Measurements from ENCODE around the gene RHOD.

RHOD gene

GRCh38 chr11:67023957-67024353, 32.7 kb upstream of the RHOD start:
- H3K9me3 ChIP-seq (ENCODE audit: low read length) = no peaks in the 10 kb centered on the region
- peak overlapping the region in 1 of 2 donors; percentile 26 for H3K4me3 ChIP-seq (ENCODE audit: low read depth in 1 of 2, low read length in 2 of 2)
- H3K36me3 ChIP-seq (ENCODE audit: insufficient read depth, low read length) = no peaks in the 10 kb centered on the region
- no peak overlapping the region for H3K9ac ChIP-seq (ENCODE audit: low read length)
- peaks cover 10% of the 10 kb centered on the region for H3K4me1 ChIP-seq (ENCODE audit: insufficient read depth, low read length)
- H3K27ac ChIP-seq (ENCODE audit: low read depth, low read length) = no peak overlapping the region
- H3K27me3 ChIP-seq (ENCODE audit: control insufficient read depth in 1 of 2, insufficient read depth in 2 of 2, low read length in 2 of 2) = peaks cover 6 to 29% of the 10 kb centered on the region in 2 donors

- Histone ChIP-seq H3K9me3 (ENCODE audit: low read length) (no peaks in the 10 kb centered on the region), H3K27ac (ENCODE audit: low read depth, low read length) (no peak overlapping the region), H3K9ac (ENCODE audit: low read length) (no peak overlapping the region), H3K4me1 (ENCODE audit: insufficient read depth, low read length) (peaks cover 10% of the 10 kb centered on the region), H3K27me3 (ENCODE audit: control insufficient read depth in 1 of 2, insufficient read depth in 2 of 2, low read length in 2 of 2) (peaks cover 6 to 29% of the 10 kb centered on the region in 2 donors), H3K36me3 (ENCODE audit: insufficient read depth, low read length) (no peaks in the 10 kb centered on the region), H3K4me3 (ENCODE audit: low read depth in 1 of 2, low read length in 2 of 2) (no peak overlapping the region)
Observed at GRCh38 chr11:67024410-67024809, 32.2 kb upstream of the RHOD start.

- peaks cover 6 to 29% of the 10 kb centered on the region in 2 donors for H3K27me3 ChIP-seq (ENCODE audit: control insufficient read depth in 1 of 2, insufficient read depth in 2 of 2, low read length in 2 of 2)
- H3K9me3 ChIP-seq (ENCODE audit: low read length) = no peaks in the 10 kb centered on the region
- no peak overlapping the region for H3K27ac ChIP-seq (ENCODE audit: low read depth, low read length)
- no peak overlapping the region for H3K4me3 ChIP-seq (ENCODE audit: low read depth in 1 of 2, low read length in 2 of 2)
- peaks cover 10% of the 10 kb centered on the region for H3K4me1 ChIP-seq (ENCODE audit: insufficient read depth, low read length)
- no peak overlapping the region for H3K9ac ChIP-seq (ENCODE audit: low read length)
- H3K36me3 ChIP-seq (ENCODE audit: insufficient read depth, low read length) = no peaks in the 10 kb centered on the region
Observed at GRCh38 chr11:67024966-67025365, 31.7 kb upstream of the RHOD start.

GRCh38 chr11:67025750-67026149, 30.9 kb upstream of the RHOD start:
- Histone ChIP-seq H3K4me1 (ENCODE audit: insufficient read depth, low read length) (peaks cover 10% of the 10 kb centered on the region), H3K9me3 (ENCODE audit: low read length) (no peaks in the 10 kb centered on the region), H3K4me3 (ENCODE audit: low read depth in 1 of 2, low read length in 2 of 2) (no peak overlapping the region), H3K27ac (ENCODE audit: low read depth, low read length) (no peak overlapping the region), H3K27me3 (ENCODE audit: control insufficient read depth in 1 of 2, insufficient read depth in 2 of 2, low read length in 2 of 2) (peaks cover 6 to 29% of the 10 kb centered on the region in 2 donors), H3K9ac (ENCODE audit: low read length) (no peak overlapping the region), H3K36me3 (ENCODE audit: insufficient read depth, low read length) (no peaks in the 10 kb centered on the region)

- no peak overlapping the region for H3K27ac ChIP-seq (ENCODE audit: low read depth, low read length)
- no peaks in the 10 kb centered on the region for H3K36me3 ChIP-seq (ENCODE audit: insufficient read depth, low read length)
- H3K4me3 ChIP-seq (ENCODE audit: low read depth in 1 of 2, low read length in 2 of 2) = no peak overlapping the region
- no peak overlapping the region for H3K9ac ChIP-seq (ENCODE audit: low read length)
- peaks cover 6 to 28% of the 10 kb centered on the region in 2 donors for H3K27me3 ChIP-seq (ENCODE audit: control insufficient read depth in 1 of 2, insufficient read depth in 2 of 2, low read length in 2 of 2)
- H3K9me3 ChIP-seq (ENCODE audit: low read length) = no peaks in the 10 kb centered on the region
- peaks cover 10% of the 10 kb centered on the region for H3K4me1 ChIP-seq (ENCODE audit: insufficient read depth, low read length)
Observed at GRCh38 chr11:67026941-67027340, 29.7 kb upstream of the RHOD start.

- Histone ChIP-seq H3K4me3 (ENCODE audit: low read depth in 1 of 2, low read length in 2 of 2) (no peak overlapping the region), H3K9ac (ENCODE audit: low read length) (no peak overlapping the region), H3K27ac (ENCODE audit: low read depth, low read length) (no peak overlapping the region), H3K36me3 (ENCODE audit: insufficient read depth, low read length) (no peaks in the 10 kb centered on the region), H3K9me3 (ENCODE audit: low read length) (no peaks in the 10 kb centered on the region), H3K4me1 (ENCODE audit: insufficient read depth, low read length) (peaks cover 8% of the 10 kb centered on the region), H3K27me3 (ENCODE audit: control insufficient read depth in 1 of 2, insufficient read depth in 2 of 2, low read length in 2 of 2) (peaks cover 5 to 22% of the 10 kb centered on the region in 2 donors)
Observed at GRCh38 chr11:67027483-67027930, 29.1 kb upstream of the RHOD start.

- no peak overlapping the region for H3K27ac ChIP-seq (ENCODE audit: low read depth, low read length)
- no peaks in the 10 kb centered on the region for H3K9me3 ChIP-seq (ENCODE audit: low read length)
- H3K36me3 ChIP-seq (ENCODE audit: insufficient read depth, low read length) = no peaks in the 10 kb centered on the region
Observed at GRCh38 chr11:67027943-67028542, 28.6 kb upstream of the RHOD start.

GRCh38 chr11:67029146-67029545, 27.5 kb upstream of the RHOD start:
- H3K9me3 ChIP-seq (ENCODE audit: low read length) = no peaks in the 10 kb centered on the region
- no peaks in the 10 kb centered on the region for H3K36me3 ChIP-seq (ENCODE audit: insufficient read depth, low read length)
- no peak overlapping the region for H3K27ac ChIP-seq (ENCODE audit: low read depth, low read length)
- peaks cover 0 to 9% of the 10 kb centered on the region in 2 donors for H3K27me3 ChIP-seq (ENCODE audit: control insufficient read depth in 1 of 2, insufficient read depth in 2 of 2, low read length in 2 of 2)
- H3K4me1 ChIP-seq (ENCODE audit: insufficient read depth, low read length) = no peaks in the 10 kb centered on the region
- no peak overlapping the region for H3K4me3 ChIP-seq (ENCODE audit: low read depth in 1 of 2, low read length in 2 of 2)
- no peak overlapping the region for H3K9ac ChIP-seq (ENCODE audit: low read length)

More at GRCh38 chr11:67027943-67028542, 28.6 kb upstream of the RHOD start:
- peaks cover 4% of the 10 kb centered on the region for H3K4me1 ChIP-seq (ENCODE audit: insufficient read depth, low read length)
- H3K27me3 ChIP-seq (ENCODE audit: control insufficient read depth in 1 of 2, insufficient read depth in 2 of 2, low read length in 2 of 2) = peaks cover 0 to 18% of the 10 kb centered on the region in 2 donors
- H3K9ac ChIP-seq (ENCODE audit: low read length) = no peak overlapping the region
- no peak overlapping the region for H3K4me3 ChIP-seq (ENCODE audit: low read depth in 1 of 2, low read length in 2 of 2)

GRCh38 chr11:67030976-67031375, 25.7 kb upstream of the RHOD start:
- H3K9ac ChIP-seq (ENCODE audit: low read length) = no peak overlapping the region
- no peaks in the 10 kb centered on the region for H3K4me1 ChIP-seq (ENCODE audit: insufficient read depth, low read length)
- no peak overlapping the region for H3K4me3 ChIP-seq (ENCODE audit: low read depth in 1 of 2, low read length in 2 of 2)
- no peaks in the 10 kb centered on the region for H3K9me3 ChIP-seq (ENCODE audit: low read length)
- no peaks in the 10 kb centered on the region for H3K27me3 ChIP-seq (ENCODE audit: control insufficient read depth in 1 of 2, insufficient read depth in 2 of 2, low read length in 2 of 2)
- H3K27ac ChIP-seq (ENCODE audit: low read depth, low read length) = no peak overlapping the region
- no peaks in the 10 kb centered on the region for H3K36me3 ChIP-seq (ENCODE audit: insufficient read depth, low read length)

- no peaks in the 10 kb centered on the region for H3K9me3 ChIP-seq (ENCODE audit: low read length)
- no peak overlapping the region for H3K27ac ChIP-seq (ENCODE audit: low read depth, low read length)
- no peaks in the 10 kb centered on the region for H3K27me3 ChIP-seq (ENCODE audit: control insufficient read depth in 1 of 2, insufficient read depth in 2 of 2, low read length in 2 of 2)
- no peak overlapping the region for H3K9ac ChIP-seq (ENCODE audit: low read length)
- no peaks in the 10 kb centered on the region for H3K36me3 ChIP-seq (ENCODE audit: insufficient read depth, low read length)
- no peaks in the 10 kb centered on the region for H3K4me1 ChIP-seq (ENCODE audit: insufficient read depth, low read length)
- no peak overlapping the region for H3K4me3 ChIP-seq (ENCODE audit: low read depth in 1 of 2, low read length in 2 of 2)
Observed at GRCh38 chr11:67031791-67032561, 24.7 kb upstream of the RHOD start.

GRCh38 chr11:67032830-67033551, 23.7 kb upstream of the RHOD start:
- Histone ChIP-seq H3K27ac (ENCODE audit: low read depth, low read length) (no peak overlapping the region), H3K9me3 (ENCODE audit: low read length) (no peaks in the 10 kb centered on the region)

More at GRCh38 chr11:67032830-67033551, 23.7 kb upstream of the RHOD start:
- no peaks in the 10 kb centered on the region for H3K27me3 ChIP-seq (ENCODE audit: control insufficient read depth in 1 of 2, insufficient read depth in 2 of 2, low read length in 2 of 2)
- no peaks in the 10 kb centered on the region for H3K36me3 ChIP-seq (ENCODE audit: insufficient read depth, low read length)
- no peak overlapping the region for H3K9ac ChIP-seq (ENCODE audit: low read length)
- no peaks in the 10 kb centered on the region for H3K4me1 ChIP-seq (ENCODE audit: insufficient read depth, low read length)
- H3K4me3 ChIP-seq (ENCODE audit: low read depth in 1 of 2, low read length in 2 of 2) = no peak overlapping the region
